Esophagus squamous epithelium (tissue), 4 donors: Measurements from ENCODE around the gene VPS26C.

ENCODE experiments used
- CTCF ChIP-seq, 6 experiments: fragments of 450-650 bp in 4 of 6; fragments of 200-600 bp in 2 of 6; sonication (generic) in 2 of 6; IDR thresholded peaks; one replicate each; pipeline ENCODE4 v1.5.1; 2016 to 2019; ENCODE audit warnings: antibody characterized with exemption in 6 of 6, mild to moderate bottlenecking in 4 of 6, moderate library complexity in 4 of 6
- POLR2A ChIP-seq, 4 donors: fragments of 450-650 bp; IDR thresholded peaks; one replicate each; pipeline ENCODE4 v1.6.1; 2017; ENCODE audit warnings: antibody characterized with exemption in 4 of 4, mild to moderate bottlenecking in 4 of 4, moderate library complexity in 3 of 4

- TF ChIP-seq CTCF (IDR thresholded peaks at IDR 0.05) (no peak), POLR2A (IDR thresholded peaks at IDR 0.05) (no peak)
Observed at GRCh38 chr21:37192019-37192418, 75.1 kb downstream of the VPS26C start.
